Large intestine (tissue), 3 donors: ENCODE data around the gene LIPT1. TPM values are rescaled to one million over a fixed set of nuclear protein-coding genes. Genes with fewer than 3 reads are reported as not detected.

ENCODE experiments used
- DNase-seq, 2 donors: peaks; one replicate each; pipeline versions ENCODE4 v3.0.0 to v3.0.0-alpha.2; 2013
- H3K27ac ChIP-seq: one replicate; pipeline ENCODE4 v1.5.1; 2013; ENCODE audit warnings: low read length
- H3K27me3 ChIP-seq: 2 replicates; pipeline ENCODE4 v1.6.1; 2013; ENCODE audit warnings: low read length; ENCODE audit not compliant: control insufficient read depth, insufficient read depth
- H3K36me3 ChIP-seq: 2 replicates; pipeline ENCODE4 v1.6.1; 2013; ENCODE audit warnings: low read length; ENCODE audit not compliant: control insufficient read depth, insufficient read depth
- H3K4me1 ChIP-seq: one replicate; pipeline ENCODE4 v1.6.1; 2013; ENCODE audit warnings: low read length; ENCODE audit not compliant: control insufficient read depth, insufficient read depth
- H3K4me3 ChIP-seq: one replicate; pipeline ENCODE4 v1.5.1; 2013; ENCODE audit warnings: low read length
- H3K9me3 ChIP-seq: one replicate; pipeline ENCODE4 v1.6.1; 2013; ENCODE audit warnings: mild to moderate bottlenecking, low read depth, low read length, moderate library complexity; ENCODE audit not compliant: control insufficient read depth
- WGBS: methylation state at CpG from one replicate; pipeline ENCODE4 v1.1.5; 2013; ENCODE audit warnings: low lambda C conversion rate; ENCODE audit not compliant: insufficient coverage; 5-methylcytosine and 5-hydroxymethylcytosine counted together
- polyA plus RNA-seq: library from polyadenylated mRNA; unstranded; fragments of 120-200 nt; gene quantifications from one replicate; pipeline ENCODE4 v1.2.1, GENCODE V29; 2013

The LIPT1 gene
- polyA plus RNA-seq, 1 donor, result 18.4 TPM

DNA sequence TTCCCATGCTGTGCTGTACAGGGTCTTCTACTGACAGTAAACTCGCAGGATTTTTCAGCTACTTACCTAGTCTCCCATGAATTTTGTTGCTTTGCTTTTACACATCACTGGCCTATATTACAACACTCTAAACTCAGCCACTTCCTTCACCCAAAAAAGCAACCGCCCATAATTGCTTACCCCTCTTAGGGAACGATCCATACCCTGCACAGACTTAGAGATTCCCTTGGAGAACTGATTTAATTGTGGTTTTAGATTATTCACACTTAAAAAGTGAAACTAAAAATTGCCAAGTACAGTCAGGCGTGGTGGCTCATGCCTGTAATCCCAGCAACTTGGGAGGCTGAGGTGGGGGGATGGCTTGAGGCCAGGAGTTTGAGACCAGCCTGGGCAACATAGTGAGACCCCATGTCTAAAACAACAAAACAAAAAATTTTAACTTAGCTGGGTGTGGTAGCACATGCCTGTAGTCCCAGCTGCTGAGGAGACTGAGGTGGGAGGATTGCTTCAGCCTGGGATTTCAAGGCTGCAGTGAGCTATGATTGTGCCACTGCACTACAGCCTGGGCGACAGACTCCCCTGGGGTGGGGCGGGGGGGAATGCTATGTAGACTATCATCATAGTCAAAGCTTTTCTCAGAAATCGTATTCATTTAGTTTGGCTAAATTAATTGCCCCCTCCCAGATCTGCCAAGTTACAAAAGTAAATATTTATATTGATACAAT lies 45.5 kb downstream of the LIPT1 start:
- no peaks in the 10 kb centered on the region for H3K4me1 ChIP-seq
- H3K27me3 ChIP-seq, result no peaks in the 10 kb centered on the region
- WGBS, result 90% methylated on average over 2 of the region's 7 CpGs
- peaks cover 30% of the 10 kb centered on the region for H3K36me3 ChIP-seq
- no peak for DNase-seq
- H3K9me3 ChIP-seq, result no peaks in the 10 kb centered on the region
- H3K4me3 ChIP-seq, result no peak overlapping the region
- H3K27ac ChIP-seq, result no peak overlapping the region

DNA sequence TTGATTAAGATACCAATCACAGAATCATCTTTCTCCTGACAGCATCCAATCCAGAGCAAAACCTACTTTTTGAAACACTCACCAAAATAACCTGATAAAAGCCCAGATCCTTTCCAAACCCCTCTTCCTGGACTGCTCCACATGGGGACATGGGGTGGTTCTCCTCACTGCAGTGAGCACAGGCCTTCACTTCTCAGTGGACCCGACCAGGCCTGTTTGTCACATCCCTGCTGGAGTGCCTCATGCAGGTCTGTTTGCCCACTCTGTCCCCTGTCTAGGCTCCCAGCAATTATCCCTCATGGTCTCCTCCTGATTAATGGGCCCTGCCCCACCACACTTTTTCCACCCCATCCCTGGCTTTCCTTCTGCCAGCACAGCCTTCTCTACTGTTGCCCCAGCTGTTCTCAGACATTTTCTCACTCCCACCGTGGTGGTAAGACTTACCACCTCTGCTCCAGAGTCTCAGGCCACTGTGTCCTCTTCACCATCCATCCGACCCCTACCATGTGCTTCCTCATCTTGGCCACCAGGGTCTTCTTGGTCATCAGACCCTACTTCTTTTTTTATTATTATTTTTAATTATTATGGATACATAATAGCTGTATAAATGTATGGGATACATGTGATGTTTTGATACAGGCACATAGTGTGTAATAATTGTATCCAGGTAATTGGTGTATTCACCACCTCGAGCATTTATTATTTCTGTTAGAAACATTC lies 47.4 kb downstream of the LIPT1 start:
- no peak for DNase-seq
- no peaks in the 10 kb centered on the region for H3K9me3 ChIP-seq
- H3K4me3 ChIP-seq, result no peak overlapping the region
- no peaks in the 10 kb centered on the region for H3K27me3 ChIP-seq
- no peak overlapping the region for H3K27ac ChIP-seq
- H3K36me3 ChIP-seq, result peaks cover 13% of the 10 kb centered on the region
- WGBS, result 100% methylated on average over 1 of the region's 4 CpGs
- H3K4me1 ChIP-seq, result no peaks in the 10 kb centered on the region

DNA sequence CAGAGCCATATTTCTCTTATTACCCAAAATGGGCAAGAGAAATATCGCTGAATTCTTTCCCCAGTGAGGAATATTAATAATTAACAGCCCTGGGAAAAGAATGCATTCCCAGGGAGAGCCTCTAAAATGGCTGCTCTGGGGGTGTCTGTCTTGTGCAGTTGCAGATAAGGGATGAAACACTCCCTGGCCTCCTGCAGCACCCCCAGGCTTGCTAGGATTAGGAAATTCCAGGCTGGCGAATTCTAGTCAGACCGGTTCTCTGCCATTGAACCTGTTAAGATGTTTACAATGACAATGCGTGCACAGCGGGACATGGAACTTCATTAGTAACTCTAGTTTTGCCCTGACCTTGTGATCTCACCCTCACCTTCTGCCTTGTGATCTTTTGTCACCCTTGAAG lies 50.7 kb downstream of the LIPT1 start:
- no peaks in the 10 kb centered on the region for H3K36me3 ChIP-seq
- no CpG with 5 or more reads among the region's 5 CpGs for WGBS
- no peaks in the 10 kb centered on the region for H3K4me1 ChIP-seq
- H3K4me3 ChIP-seq, result no peak overlapping the region
- no peaks in the 10 kb centered on the region for H3K9me3 ChIP-seq
- H3K27me3 ChIP-seq, result no peaks in the 10 kb centered on the region
- no peak for DNase-seq
- H3K27ac ChIP-seq, result no peak overlapping the region

Other genes with a start within 250 kb of the LIPT1 start
- 3.0 TPM for gene CRACDL, start 218.7 kb upstream of the LIPT1 start, polyA plus RNA-seq
- 7.5 TPM for gene C2orf15, start 13.3 kb upstream of the LIPT1 start, polyA plus RNA-seq
- 10.0 TPM for gene TSGA10, start within 50 bp of the LIPT1 start, polyA plus RNA-seq
- 54.9 TPM for gene MITD1, start 26.1 kb downstream of the LIPT1 start, polyA plus RNA-seq
- 39.4 TPM for gene MRPL30, start 26.2 kb downstream of the LIPT1 start, polyA plus RNA-seq
- gene LYG2, start 100.7 kb downstream of the LIPT1 start, polyA plus RNA-seq, result 0.16 TPM
- gene LYG1, start 146.2 kb downstream of the LIPT1 start, polyA plus RNA-seq, result 3.1 TPM
- 28.1 TPM for gene TXNDC9, start 181.4 kb downstream of the LIPT1 start, polyA plus RNA-seq
- 50.4 TPM for gene EIF5B, start 182.4 kb downstream of the LIPT1 start, polyA plus RNA-seq